B cell (primary cell): ENCODE data around the gene LELP1. TPM values are rescaled to one million over a fixed set of nuclear protein-coding genes. Genes with fewer than 3 reads are reported as not detected.
"Not testable (repeated sequence)": the region's sequence is repeated elsewhere in the genome, so short reads cannot be mapped to it uniquely, and the experiment has no call there.

Experiments used
- ATAC-seq: fragments of 200-7000 bp; cut with Tn5 transposase; one replicate; pipeline ENCODE4 v1.10.0; 2021; ENCODE audit warnings: low read depth, mild to moderate bottlenecking, moderate number of reproducible peaks, moderate library complexity
- CTCF ChIA-PET: fragments of 350-600 bp; sonication (Branson Sonifier 250); formaldehyde crosslinking; loops from one replicate; lab custom pipeline; 2021; ENCODE audit warnings: antibody characterized with exemption, inconsistent platforms; lab: Charles Lee
- POLR2A ChIA-PET: fragments of 350-600 bp; sonication (Branson Sonifier 250); formaldehyde crosslinking; loops from one replicate; lab custom pipeline; 2021; ENCODE audit warnings: antibody characterized with exemption; lab: Charles Lee
- DNase-seq: peaks from one replicate; pipeline ENCODE4 v3.0.0; 2013
- H2AFZ ChIP-seq: 2 replicates; pipeline ENCODE4 v1.6.1; 2012; ENCODE audit warnings: mild to moderate bottlenecking, low read depth, low read length; ENCODE audit not compliant: insufficient read depth, poor library complexity, severe bottlenecking
- H3K27ac ChIP-seq, 2 donors: 1 replicate in 1 of 2; 2 replicates in 1 of 2; pipeline ENCODE4 v1.5.1; 2012 to 2013; ENCODE audit warnings: low read length in 2 of 2, mild to moderate bottlenecking in 2 of 2, moderate library complexity in 1 of 2
- H3K27me3 ChIP-seq, 4 experiments: fragments of 200-600 bp in 1 of 4; sonication (generic) in 1 of 4; replicated peaks in 1 of 4; 1 replicate in 2 of 4; 2 replicates in 2 of 4; pipeline versions ENCODE4 v1.6.1 to v1.7.0; 2013 to 2016; ENCODE audit warnings: low read length in 3 of 4, mild to moderate bottlenecking in 2 of 4, mixed read lengths in 1 of 4, moderate library complexity in 1 of 4; ENCODE audit not compliant: insufficient read depth in 4 of 4, control insufficient read depth in 3 of 4; ENCODE audit errors: control extremely low read depth in 1 of 4
- H3K36me3 ChIP-seq, 2 experiments: replicated peaks in 1 of 2; 1 replicate in 1 of 2; 2 replicates in 1 of 2; pipeline versions ENCODE4 v1.6.1 to v1.7.1; 2013; ENCODE audit warnings: low read length in 1 of 2; ENCODE audit not compliant: insufficient read depth in 2 of 2, control insufficient read depth in 1 of 2; ENCODE audit errors: control extremely low read depth in 1 of 2, extremely low read depth in 1 of 2
- H3K4me1 ChIP-seq, 2 donors: fragments of 200-600 bp in 1 of 2; sonication (generic) in 1 of 2; 1 replicate in 1 of 2; 2 replicates in 1 of 2; pipeline versions ENCODE4 v1.5.1 to v1.6.1; 2013 to 2017; ENCODE audit warnings: low read length in 2 of 2; ENCODE audit not compliant: control insufficient read depth in 2 of 2, insufficient read depth in 2 of 2
- H3K4me2 ChIP-seq: replicated peaks from 2 replicates; pipeline ENCODE3; 2012; ENCODE audit warnings: mild to moderate bottlenecking, low read depth, low read length; ENCODE audit not compliant: poor library complexity, severe bottlenecking
- H3K4me3 ChIP-seq, 5 experiments: fragments of 200-600 bp in 1 of 5; sonication (generic) in 1 of 5; 1 replicate in 3 of 5; 2 replicates in 2 of 5; pipeline versions ENCODE4 v1.5.1 to v1.7.0; 2011 to 2016; ENCODE audit warnings: low read length in 4 of 5, mild to moderate bottlenecking in 4 of 5, low read depth in 2 of 5, control low read depth in 1 of 5, moderate library complexity in 1 of 5; ENCODE audit not compliant: insufficient read depth in 1 of 5; ENCODE audit errors: control extremely low read depth in 1 of 5, extremely low read depth in 1 of 5
- H3K79me2 ChIP-seq: fragments of 200-600 bp; sonication (generic); one replicate; pipeline ENCODE4 v1.6.0; 2016; ENCODE audit warnings: low read length; ENCODE audit not compliant: control insufficient read depth, insufficient read depth
- H3K9ac ChIP-seq: fragments of 200-600 bp; sonication (generic); 2 replicates; pipeline ENCODE4 v1.6.1; 2017; ENCODE audit warnings: mild to moderate bottlenecking, low read length, moderate library complexity
- H3K9me3 ChIP-seq, 3 donors: one replicate each; pipeline versions ENCODE4 v1.6.1 to v1.7.1; 2013; ENCODE audit warnings: low read length in 2 of 3; ENCODE audit not compliant: control insufficient read depth in 2 of 3, insufficient read depth in 1 of 3; ENCODE audit errors: control extremely low read depth in 1 of 3
- H4K20me1 ChIP-seq: 2 replicates; pipeline ENCODE4 v1.6.0; 2012; ENCODE audit warnings: mild to moderate bottlenecking, low read length; ENCODE audit not compliant: insufficient read depth, control insufficient read depth, poor library complexity, severe bottlenecking
- H3K27ac Mint-ChIP-seq: one replicate; pipeline ENCODE4 v1.8.0; 2021; ENCODE audit warnings: mixed read lengths
- H3K27me3 Mint-ChIP-seq: one replicate; pipeline ENCODE4 v1.8.0; 2021; ENCODE audit warnings: mixed read lengths
- H3K4me1 Mint-ChIP-seq: one replicate; pipeline ENCODE4 v1.8.0; 2021; ENCODE audit warnings: mixed read lengths
- H3K4me3 Mint-ChIP-seq: one replicate; pipeline ENCODE4 v1.8.0; 2021; ENCODE audit warnings: mixed read lengths
- H3K9me3 Mint-ChIP-seq: one replicate; pipeline ENCODE4 v1.8.0; 2022; ENCODE audit warnings: mixed read lengths; ENCODE audit not compliant: insufficient read depth
- CTCF ChIP-seq: fragments of 200-600 bp; IDR thresholded peaks from one replicate; pipeline ENCODE4 v1.8.0; 2022; ENCODE audit warnings: antibody characterized with exemption, mild to moderate bottlenecking
- EZH2 ChIP-seq: IDR thresholded peaks from 2 replicates; pipeline ENCODE4 v1.6.1; 2012; ENCODE audit warnings: borderline replicate concordance, low read depth, mild to moderate bottlenecking, moderate library complexity, low read length; ENCODE audit not compliant: insufficient read depth, poor library complexity, severe bottlenecking
- WGBS: methylation state at CpG from one replicate; pipeline ENCODE4 v1.1.5; 2013; ENCODE audit warnings: missing lambda C conversion rate; ENCODE audit not compliant: insufficient coverage; 5-methylcytosine and 5-hydroxymethylcytosine counted together
- intact Hi-C: fragments of 100-400 bp; cut with micrococcal nuclease; formaldehyde crosslinking; loops from one replicate; pipeline ENCODE4 v1.10.0; 2022
- polyA plus RNA-seq: library from polyadenylated mRNA; depleted of rRNA; stranded (reverse); fragments of >200 nt; gene quantifications from 2 replicates; pipeline ENCODE4 v1.2.3, GENCODE V29; 2012
- total RNA-seq, 2 donors: library from RNA; stranded (reverse); fragments of 120-200 nt in 1 of 2; gene quantifications; 1 replicate in 1 of 2; 2 replicates in 1 of 2; pipeline versions ENCODE4 v1.2.3 to v1.2.4, GENCODE V29; 2013 to 2022

The LELP1 gene
- total and polyA plus RNA-seq, 2 donors (not counting 1 experiment from before 2014, with no cell fraction given), result not detected

GRCh38 chr1:153223040-153223891 is 20.0 kb downstream of the LELP1 start:
- intact Hi-C loops, H4K20me1 ChIP-seq, H3K4me1 ChIP-seq, H3K9ac ChIP-seq, H3K27ac ChIP-seq, POLR2A ChIA-PET, H3K27ac Mint-ChIP-seq, H3K4me2 ChIP-seq, H3K9me3 ChIP-seq, H3K4me3 Mint-ChIP-seq, H2AFZ ChIP-seq, H3K4me3 ChIP-seq, H3K36me3 ChIP-seq, H3K4me1 Mint-ChIP-seq, ATAC-seq, H3K9me3 Mint-ChIP-seq, H3K79me2 ChIP-seq: not testable (repeated sequence)
- WGBS, result 61% methylated on average over 11 of the region's 16 CpGs
- H3K27me3 Mint-ChIP-seq, result peaks cover 22% of the 10 kb centered on the region
- CTCF ChIA-PET, result interaction anchor here (1.2 kb wide), 1 partner anchor 15 kb away, joined by 3 read pairs; no protein-coding TSS in a partner anchor
- TF ChIP-seq CTCF, result peak; percentile 74
- H3K27me3 ChIP-seq, result peaks cover 0 to 14% (median 3%) of the 10 kb centered on the region in 4 experiments
- peak; percentile 44 for DNase-seq

GRCh38 chr1:153227810-153228209 is 24.6 kb downstream of the LELP1 start:
- no peak overlapping the region for H3K27ac ChIP-seq
- 86% methylated on average over 2 of the region's 2 CpGs for WGBS
- no peak for TF ChIP-seq CTCF
- no peak for TF ChIP-seq EZH2
- H3K4me1 Mint-ChIP-seq, result no peaks in the 10 kb centered on the region
- ATAC-seq, result no peak
- H2AFZ ChIP-seq, result no peak overlapping the region
- no peaks in the 10 kb centered on the region for H3K9me3 ChIP-seq
- H3K27ac Mint-ChIP-seq, result no peak overlapping the region
- H3K4me2 ChIP-seq, result no peak overlapping the region
- no peak overlapping the region for H3K9ac ChIP-seq
- no peak for DNase-seq
- ChIA-PET POLR2A (no interaction called here), CTCF (interaction anchor here (0.6 to 3.6 kb wide), 3 partner anchors 7 to 34 kb away, joined by 3 to 15 read pairs (median 9); no protein-coding TSS in a partner anchor)
- H3K4me3 ChIP-seq, result no peak overlapping the region
- H4K20me1 ChIP-seq, result no peaks in the 10 kb centered on the region
- intact Hi-C loops, result no loop called here
- no peak overlapping the region for H3K4me3 Mint-ChIP-seq
- no peaks in the 10 kb centered on the region for H3K79me2 ChIP-seq
- H3K9me3 Mint-ChIP-seq, result no peaks in the 10 kb centered on the region
- peaks cover 0 to 10% (median 3%) of the 10 kb centered on the region in 4 experiments for H3K27me3 ChIP-seq
- H3K27me3 Mint-ChIP-seq, result peaks cover 29% of the 10 kb centered on the region
- H3K4me1 ChIP-seq, result no peaks in the 10 kb centered on the region
- no peaks in the 10 kb centered on the region for H3K36me3 ChIP-seq
